ENCODE measurements around the gene SDCBP2.

- no peak for TF ChIP-seq EZH2 (IDR thresholded peaks at IDR 0.05; ENCODE audit: borderline replicate concordance, insufficient read depth, low read depth, low read length, poor library complexity, severe bottlenecking)
- no peak for TF ChIP-seq CTCF (IDR thresholded peaks at IDR 0.05)
These were observed 48.5 kb upstream of the SDCBP2 start for GRCh38 chr20:1377341-1377871.
